Left cardiac atrium (tissue), 4 donors: ENCODE measurements around the gene RERE. TPM values are rescaled to one million over a fixed set of nuclear protein-coding genes. Genes with fewer than 3 reads are reported as not detected.
A peak's percentile ranks its signal among the peaks of the same experiment; 100 is the strongest.

Source experiments
- ATAC-seq, 2 donors: fragments of 200-7000 bp; cut with Tn5 transposase; one replicate each; pipeline ENCODE4 v1.9.1; 2020; ENCODE audit warnings: mild to moderate bottlenecking in 2 of 2, moderate library complexity in 2 of 2
- DNase-seq: peaks from one replicate; pipeline ENCODE4 v3.0.0-alpha.2; 2020
- intact Hi-C, 2 donors: fragments of 100-400 bp; cut with DNase I; formaldehyde crosslinking; loops; one replicate each; pipeline versions ENCODE4 v1.14.1 to v1.15.1; 2022 to 2023
- total RNA-seq, 2 donors: library from RNA; stranded (reverse); fragmentation: NEBNext Ultra II Directional; extraction: Animal tissue kit (Norgen Biotek cat#: 25700); gene quantifications; one replicate each; pipeline ENCODE4 v1.2.1, GENCODE V29; 2021
- donor health status: DM: no; HTN: yes; CAD: no.
- donor health status: DM: no; HTN: yes; CAD: no; lungs with severe emphysema.
- donor health status: DM: yes; HTN: yes; CAD: no.
- donor health status: Dilated cardiomyopathy.

Gene RERE
- total RNA-seq, 2 donors from 2014 or later = 128 to 162 TPM

DNA sequence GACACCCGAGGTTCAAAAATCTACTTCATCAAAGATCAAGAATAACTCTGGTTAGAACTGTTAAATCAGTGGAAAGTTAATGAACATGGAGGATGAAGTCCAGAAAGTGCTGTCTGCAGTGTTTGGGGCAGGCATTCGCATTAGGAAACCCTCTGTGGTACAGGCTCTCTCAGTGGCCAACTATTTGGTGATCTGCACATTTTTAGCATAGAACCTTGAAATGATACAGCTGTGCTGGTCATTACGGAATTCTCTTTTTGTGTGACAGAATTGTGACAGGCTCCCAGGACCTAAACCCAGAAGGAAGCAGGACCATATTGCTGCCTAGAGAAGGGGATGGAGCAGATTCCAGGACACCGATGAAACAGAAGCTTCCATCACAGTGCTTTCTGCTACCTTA is 410.5 kb downstream of the RERE start:
- DNase-seq (no peak), ATAC-seq (no peak)
- intact Hi-C loops = loop anchor here (5.0 kb wide), 1 partner anchor 35 kb away; no protein-coding TSS in a partner anchor

DNA sequence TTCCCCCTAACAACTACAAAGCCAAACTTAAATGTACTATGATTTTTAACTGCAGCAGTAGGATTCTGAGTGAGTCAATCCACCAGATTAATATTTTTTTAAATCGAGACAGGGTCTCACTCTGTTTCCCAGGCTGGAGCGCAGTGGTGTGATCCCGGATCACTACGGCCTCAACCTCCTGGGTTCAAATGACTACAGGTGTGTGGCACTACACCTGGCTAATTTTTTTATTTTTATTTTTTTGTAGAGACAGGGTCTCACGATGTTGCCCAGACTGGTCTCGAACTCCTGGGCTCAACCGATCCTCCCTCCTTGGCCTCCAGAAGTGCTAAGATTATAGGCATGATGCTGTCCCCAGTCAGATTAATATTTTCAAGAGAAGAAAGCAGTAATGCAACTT is 411.4 kb downstream of the RERE start:
- ATAC-seq (no peak), DNase-seq (no peak)
- intact Hi-C loops = loop anchor here (5.0 kb wide), 1 partner anchor 34 kb away; no protein-coding TSS in a partner anchor

DNA sequence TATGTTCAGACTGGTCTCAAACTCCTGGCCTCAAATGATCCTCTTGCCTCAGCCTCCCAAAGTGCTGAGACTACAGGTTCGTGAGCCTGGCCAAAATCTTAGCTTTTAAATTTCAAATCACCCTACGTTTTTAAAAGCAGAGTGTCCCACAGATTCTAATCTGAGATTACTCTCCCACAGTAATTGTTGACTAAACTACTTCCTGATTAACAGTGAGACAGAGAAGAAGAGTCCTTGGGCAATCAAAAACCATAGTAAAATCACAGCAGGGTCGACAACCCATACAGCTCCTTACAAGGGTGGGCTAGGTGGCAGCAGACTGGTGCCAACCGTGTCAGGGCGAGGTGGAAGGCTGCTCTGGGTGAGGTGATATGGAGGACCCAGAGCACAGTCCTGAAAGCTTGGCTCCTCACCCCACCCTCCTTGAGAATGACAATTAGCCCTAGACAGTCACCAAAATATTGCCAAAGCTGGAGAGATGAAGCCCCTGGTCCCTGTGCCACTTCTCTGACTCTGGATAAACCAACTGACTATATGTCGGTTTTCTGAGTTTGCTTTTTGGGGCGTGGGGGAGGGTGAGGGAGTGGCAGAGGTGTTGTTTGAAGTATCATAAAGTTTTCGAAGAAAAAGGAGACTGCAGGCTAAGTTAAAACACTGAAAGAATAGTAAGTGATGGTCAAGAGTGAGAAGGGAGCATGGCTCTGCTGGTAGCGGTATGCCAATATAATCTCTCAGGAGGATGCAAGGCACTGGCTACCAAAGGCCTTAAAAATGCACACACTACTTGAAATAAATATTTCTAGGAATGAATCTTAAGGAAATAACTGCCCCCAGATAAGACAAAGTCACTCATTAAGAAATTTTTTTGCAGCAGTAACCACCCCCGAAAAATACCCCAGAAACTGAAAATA is 412.7 kb downstream of the RERE start:
- intact Hi-C loops = loop anchor here (5.0 kb wide), 1 partner anchor 32 kb away; no protein-coding TSS in a partner anchor
- DNase-seq (no peak), ATAC-seq (no peak)

DNA sequence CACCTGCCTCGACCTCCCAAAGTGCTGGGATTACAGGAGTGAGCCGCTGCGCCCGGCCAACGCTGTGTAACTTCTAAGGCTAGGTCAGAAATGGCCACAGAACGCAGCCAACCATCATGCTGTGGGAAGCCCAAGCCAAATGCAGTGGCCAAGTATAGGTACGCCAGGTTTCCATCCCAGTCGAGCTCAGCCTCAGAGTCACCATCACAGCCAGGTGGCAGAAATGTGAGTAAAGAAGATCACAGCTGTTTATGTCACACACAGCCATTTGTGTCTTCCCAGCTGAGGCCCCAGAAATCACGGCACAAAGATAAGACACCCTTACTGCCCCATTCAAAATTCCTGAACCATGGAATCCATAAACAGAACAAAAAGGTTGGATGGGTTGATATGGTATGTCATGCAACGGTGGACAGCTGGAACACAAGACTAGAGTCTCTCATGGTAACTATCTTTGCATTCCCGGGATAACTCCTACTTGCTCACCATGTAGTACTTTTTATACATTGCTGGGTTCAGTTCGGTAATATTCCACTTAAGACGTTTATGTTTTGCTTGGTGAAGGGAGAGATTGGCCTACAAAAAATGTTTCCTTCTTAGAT is 415.2 kb downstream of the RERE start:
- DNase-seq (no peak), ATAC-seq (no peak)
- intact Hi-C loops = no loop called here

DNA sequence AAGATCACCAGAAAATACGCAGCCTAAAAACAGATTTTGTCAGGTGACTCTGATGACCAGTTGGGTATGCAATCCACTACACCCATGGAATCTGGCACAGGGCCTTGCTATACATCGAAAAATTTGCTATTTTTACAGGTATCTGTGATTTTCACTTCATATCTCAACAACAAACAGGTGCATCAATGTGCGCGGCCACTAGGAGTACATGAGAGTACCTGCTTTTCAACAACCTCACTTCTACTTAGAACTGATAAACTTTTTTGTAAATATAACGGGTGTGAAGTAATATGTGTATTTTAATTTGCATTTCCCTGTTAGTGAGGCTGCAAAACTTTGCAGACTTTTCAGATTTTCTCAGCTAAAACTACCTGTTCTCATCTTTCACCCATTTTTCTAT is 418.8 kb downstream of the RERE start:
- intact Hi-C loops = no loop called here
- no peak for DNase-seq
- no peak for ATAC-seq

DNA sequence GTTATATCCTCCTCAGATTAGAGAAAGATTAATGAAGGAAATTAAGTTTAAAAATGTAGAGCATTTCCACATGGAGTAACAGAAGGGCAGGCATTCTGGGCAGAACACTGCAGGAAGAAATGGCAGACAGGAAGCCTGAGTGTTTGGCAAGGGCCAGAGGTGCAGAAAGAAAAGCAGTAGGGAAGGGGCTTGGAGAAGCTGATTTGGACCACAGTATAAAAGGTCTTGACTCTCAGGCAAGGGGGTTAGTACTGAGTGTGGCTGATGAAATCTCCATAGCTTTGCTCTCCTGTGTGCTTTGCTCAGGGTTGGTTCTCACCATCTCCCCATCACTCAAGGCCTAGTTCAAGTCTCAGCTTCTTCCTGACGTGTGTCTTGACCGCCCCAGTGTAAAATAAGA is 419.4 kb downstream of the RERE start:
- ATAC-seq (no peak), DNase-seq (no peak)
- intact Hi-C loops = no loop called here

DNA sequence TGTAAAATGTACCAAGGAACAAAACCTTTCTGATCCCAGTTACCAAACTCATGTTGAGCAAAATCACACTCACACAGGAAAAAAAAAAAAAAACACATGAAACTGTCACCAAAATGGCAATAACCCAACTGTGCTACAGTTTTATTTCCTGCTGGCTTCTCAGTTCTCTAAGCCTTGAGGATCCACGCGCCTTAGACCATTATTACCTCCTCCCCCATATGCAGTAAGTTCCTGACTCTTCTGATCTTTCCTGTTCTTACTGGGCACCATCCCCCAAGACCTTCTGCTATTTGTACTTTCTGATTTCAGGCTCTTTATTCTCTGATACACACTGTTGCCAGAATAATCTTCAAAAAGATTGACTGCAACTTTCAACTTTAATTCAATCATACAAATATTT is 419.9 kb downstream of the RERE start:
- ATAC-seq (peak; percentile 23 to 48), DNase-seq (no peak)
- intact Hi-C loops = no loop called here

DNA sequence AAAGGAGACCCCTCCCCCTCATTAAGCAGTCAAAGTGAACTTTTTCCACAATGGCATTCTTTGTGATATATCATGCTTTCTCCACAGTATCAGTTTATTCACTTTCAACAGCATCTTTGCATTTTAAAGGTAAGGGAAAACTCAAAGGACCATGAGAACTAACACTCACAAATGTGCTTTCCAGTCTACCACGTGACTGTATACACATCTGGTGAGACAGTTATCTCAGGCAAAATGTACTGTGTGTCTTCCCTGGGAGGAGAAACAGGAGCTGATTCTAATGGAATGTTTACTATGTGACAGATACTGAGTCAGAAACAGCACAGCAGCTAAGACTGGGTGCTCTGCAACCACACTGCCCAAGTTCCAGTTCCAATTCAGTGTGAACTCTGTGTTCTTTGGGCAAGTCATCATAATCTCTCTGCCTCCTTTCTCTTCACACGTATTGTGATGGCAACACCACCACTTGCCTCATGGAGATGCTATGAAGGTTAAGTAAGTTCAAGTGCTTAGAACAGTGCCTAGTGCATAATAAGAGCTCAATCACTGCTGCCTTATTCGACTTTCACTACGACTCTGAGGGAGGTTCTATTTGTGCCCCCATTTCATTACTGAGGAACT is 420.5 kb downstream of the RERE start:
- intact Hi-C loops = no loop called here
- ATAC-seq = peak; percentile 92
- peak; percentile 52 for DNase-seq

DNA sequence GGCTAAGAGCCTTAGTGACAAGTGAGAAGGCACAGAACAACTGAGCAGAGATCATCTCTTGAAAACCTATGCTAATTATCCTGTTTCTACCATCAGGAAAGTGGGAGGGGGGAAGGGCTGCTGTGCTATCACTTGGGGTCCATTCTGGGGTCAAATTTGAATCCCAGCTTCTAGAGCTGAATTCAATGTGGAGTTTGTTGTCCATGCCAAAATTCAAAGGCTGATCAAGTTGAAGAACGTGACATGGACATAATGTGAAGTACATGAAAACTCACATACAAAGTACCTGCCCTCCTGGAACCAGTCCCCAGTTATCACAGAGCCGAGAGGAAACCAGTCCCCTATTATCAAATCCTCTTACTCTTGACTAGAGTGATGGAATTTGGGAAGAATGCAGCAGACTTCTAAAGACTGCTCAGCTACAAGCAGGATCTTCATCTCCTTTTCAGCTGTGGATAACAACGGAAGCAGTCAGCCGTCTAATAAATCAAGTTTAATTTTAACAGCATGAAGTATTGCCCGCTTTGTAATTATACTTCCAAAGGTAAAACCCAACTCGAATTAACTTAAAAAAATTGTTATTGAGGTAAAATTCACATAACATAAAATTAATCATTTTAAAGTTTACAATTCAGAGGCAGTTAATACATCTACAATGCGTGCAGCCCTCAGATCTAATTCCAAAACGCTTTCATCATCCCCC is 421.2 kb downstream of the RERE start:
- DNase-seq (no peak), ATAC-seq (peak; percentile 24 to 40)
- intact Hi-C loops = no loop called here

DNA sequence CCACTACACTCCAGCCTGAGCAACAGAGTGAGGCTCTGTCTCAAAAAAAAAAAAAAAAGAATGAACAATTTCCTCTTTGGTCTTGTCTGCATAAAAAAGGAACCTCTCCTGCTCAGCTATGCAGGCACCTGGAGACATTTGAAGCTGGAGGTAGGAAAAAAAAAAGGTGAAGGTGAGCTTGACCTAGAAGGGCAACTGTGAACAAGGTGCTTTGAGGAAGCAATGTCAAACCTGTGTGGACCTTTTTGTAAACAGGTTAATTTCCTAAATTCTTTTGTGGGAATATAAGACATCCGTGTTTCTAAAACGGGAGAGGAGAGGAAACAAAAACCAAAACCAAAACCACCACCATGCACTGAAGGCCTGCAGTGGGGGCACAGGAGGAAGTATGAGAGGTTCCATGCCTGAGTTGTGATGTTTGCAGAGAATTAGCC is 422.0 kb downstream of the RERE start:
- no peak for DNase-seq
- no peak for ATAC-seq
- intact Hi-C loops = no loop called here

DNA sequence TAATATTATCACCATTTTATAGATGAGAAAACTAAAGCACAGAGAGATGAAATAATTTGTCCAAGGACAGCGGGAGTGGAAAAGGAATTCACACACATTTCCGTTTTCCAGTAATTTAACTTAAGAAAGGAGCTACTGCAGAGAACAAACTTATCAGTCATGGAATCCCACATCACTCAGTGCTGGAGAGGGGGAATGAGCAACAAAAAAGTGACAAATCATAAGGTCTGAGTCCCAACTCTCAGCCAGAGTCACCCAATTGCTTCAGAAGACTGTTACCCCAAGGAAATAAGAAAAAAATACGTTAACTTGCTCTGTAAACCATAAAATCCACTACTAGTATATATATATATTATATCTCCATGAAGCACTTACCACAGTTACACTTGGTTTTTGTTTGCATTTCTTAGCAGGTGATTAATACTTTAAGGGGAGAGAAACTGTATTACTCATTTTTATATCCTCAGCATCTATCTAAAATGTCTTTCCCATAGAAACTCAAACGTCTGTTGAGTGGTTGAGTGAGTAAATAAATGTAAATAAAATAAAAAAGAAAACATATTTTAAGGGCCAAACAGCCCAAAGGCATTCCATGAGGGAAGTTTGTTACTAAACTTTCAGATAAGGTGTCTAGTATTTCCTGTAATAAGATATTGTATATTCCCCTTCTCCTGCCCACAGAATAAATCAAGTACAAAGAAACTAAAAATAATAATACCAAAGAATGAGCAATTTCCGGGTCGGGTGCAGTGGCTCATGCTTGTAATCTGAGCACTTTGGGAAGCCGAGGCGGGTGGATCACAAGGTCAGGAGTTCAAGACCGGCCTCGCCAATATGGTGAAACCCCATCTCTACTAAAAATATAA is 422.8 kb downstream of the RERE start:
- ATAC-seq (no peak), DNase-seq (no peak)
- intact Hi-C loops = no loop called here

DNA sequence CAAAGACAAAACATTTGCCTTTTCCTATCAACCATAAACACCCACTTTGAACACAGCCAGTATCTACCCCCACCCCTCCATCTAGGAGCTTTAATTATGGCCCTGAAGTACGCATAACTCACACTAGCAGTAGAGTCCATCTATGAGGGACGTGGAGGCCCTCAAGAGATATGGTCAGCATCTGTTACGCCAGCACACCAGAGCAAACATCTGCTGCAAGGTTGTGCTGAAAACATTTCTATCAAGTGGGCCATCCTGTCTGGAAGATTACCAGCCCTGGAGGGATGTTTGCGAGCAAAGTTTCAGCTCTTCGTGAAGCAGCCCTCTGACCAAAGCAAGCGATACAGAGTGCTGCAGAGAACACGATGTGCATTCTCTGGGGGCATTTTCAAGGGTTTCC is 424.9 kb downstream of the RERE start:
- no peak for DNase-seq
- intact Hi-C loops = no loop called here
- ATAC-seq = no peak

DNA sequence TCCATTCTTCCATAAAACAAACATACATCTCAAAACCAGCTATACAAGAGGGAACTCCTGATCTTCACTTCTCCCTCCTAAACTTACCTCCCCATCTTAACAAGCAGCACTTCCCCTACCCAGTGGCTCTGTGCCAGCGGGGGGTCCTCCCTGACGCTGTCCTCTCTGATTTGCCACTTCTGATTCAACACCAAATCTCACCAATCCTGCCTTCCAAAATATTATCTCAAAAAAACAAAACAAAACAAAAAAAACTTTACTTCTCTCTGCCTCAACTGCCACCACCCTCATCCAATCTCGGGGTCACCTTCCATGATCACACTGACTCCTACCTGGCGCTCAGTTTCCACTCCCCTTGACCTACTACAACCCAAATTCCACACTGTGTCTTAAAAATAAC is 426.7 kb downstream of the RERE start:
- intact Hi-C loops = no loop called here
- DNase-seq (no peak), ATAC-seq (no peak)

DNA sequence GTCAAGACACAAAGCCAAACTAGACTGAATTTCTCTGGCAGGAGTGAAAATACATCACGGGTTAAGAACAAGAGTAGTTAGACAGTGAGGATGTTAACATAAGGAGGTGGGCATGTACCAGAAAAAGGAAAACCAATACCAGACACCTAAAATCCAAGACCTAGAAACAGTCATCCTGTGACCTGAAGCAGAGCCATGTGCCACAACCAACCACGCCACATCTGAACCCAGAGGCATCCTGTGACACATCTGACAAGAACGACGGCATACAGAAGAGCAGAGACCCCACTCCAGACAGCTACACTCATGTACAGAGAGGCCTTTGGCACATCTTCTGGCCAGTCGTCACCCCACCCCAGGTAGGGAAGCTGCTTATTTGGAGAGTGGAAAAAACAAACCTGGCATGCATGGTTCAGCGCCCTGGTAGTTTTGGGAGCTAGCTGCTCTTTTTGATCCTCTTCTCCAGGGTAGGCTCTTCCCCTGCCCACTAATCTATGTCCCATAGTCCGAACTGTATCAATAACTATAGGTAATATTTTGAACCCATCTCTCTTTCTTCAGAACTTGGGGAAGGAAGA is 427.4 kb downstream of the RERE start:
- DNase-seq = no peak
- peak in 1 of 2 donors; percentile 21 for ATAC-seq
- intact Hi-C loops = no loop called here

DNA sequence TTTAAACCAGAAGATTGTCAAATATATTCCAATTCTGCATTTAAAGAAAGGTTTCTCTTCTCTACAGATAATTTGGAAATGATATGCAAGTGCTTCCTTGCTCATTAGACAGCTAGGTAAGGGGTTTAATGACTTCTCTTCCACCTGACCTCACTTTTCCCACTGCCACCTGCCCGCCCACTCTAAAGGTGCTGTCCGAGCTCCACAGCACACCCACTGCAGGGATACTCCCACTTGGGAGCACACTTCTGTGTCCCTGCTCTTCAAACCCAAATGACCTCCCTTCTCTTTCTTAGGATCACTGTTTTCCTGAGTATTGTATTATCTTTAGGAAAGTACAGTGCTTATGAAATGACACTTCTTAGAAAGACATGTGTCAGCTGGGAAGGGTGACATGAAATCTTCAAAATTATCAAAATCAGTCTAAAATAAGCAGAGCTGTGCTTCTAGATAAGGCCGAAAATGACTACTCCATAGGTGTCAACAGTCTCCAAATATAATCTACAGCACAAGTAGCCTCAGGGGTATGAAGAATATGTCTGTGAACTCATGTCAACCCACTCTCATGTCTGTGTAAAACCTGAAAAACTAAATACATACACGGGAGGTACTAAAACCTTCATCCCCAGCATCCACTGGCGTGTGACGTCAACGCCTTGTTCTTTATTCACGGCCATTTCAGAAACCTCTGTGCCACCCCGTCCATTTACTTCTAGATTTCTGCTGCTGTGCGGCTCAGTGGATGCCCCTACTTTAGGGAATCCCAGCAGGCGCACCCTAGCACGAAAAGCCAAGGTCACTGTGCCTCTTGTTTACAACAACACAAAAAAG is 428.5 kb downstream of the RERE start:
- no peak for DNase-seq
- ATAC-seq = no peak
- intact Hi-C loops = no loop called here

DNA sequence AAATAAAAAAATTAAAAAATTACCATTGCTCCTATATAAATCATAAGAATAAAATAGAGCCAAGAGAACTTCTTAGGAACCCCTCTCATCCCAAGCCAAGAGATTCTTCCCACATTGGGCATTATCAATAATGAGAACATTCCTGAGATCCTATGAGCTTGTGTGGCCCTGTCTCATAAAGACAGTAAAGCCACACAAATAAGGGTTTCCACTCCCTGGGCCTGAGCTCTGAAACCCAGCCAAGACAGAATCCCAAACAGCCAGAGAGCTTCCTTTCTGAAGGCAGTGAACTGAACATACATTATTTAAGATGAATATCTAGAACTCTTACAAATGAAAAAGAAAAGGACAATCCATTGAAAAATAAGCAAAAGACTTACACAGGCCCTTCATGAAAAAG is 431.2 kb downstream of the RERE start:
- DNase-seq (no peak), ATAC-seq (no peak)
- intact Hi-C loops = no loop called here

DNA sequence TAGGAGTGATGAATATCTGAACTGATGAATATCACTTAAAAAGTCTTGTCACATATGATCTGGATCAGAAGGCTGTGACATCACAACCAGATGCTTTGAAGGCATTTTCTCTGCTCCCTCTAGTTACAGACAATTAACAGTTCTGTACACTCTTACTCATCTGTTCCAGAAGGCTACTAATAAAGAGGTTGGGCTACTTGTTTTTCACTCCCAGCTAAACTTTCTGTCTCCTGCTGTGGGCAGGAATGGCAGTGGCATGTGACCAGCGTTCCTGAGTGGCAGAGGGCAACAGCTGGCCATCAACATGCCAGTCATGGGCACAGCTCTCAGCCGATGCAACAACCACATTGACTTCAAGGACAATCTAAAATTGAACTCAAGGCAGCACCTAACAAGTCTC is 432.9 kb downstream of the RERE start:
- intact Hi-C loops = no loop called here
- no peak for DNase-seq
- ATAC-seq = peak in 1 of 2 donors; percentile 17
